Mesothelial cell of epicardium (in vitro differentiated cells): ENCODE measurements around the gene TULP1. TPM values are rescaled to one million over a fixed set of nuclear protein-coding genes. Genes with fewer than 3 reads are reported as not detected.

Experiments used
- DNase-seq, 2 experiments: peaks; one replicate each; pipeline ENCODE4 v3.0.0; 2021; ENCODE audit warnings: low spot score in 2 of 2; ENCODE audit not compliant: unreplicated experiment in 2 of 2
- H3K27ac Mint-ChIP-seq: 2 replicates; pipeline ENCODE4 v1.8.0; 2021; ENCODE audit warnings: mixed read lengths
- H3K27me3 Mint-ChIP-seq: 2 replicates; pipeline ENCODE4 v1.8.0; 2021; ENCODE audit warnings: low read depth, mixed read lengths
- H3K36me3 Mint-ChIP-seq: 2 replicates; pipeline ENCODE4 v1.8.0; 2021; ENCODE audit warnings: mixed read lengths
- H3K4me1 Mint-ChIP-seq: 2 replicates; pipeline ENCODE4 v1.8.0; 2021; ENCODE audit warnings: mixed read lengths
- H3K4me3 Mint-ChIP-seq: 2 replicates; pipeline ENCODE4 v1.8.0; 2021; ENCODE audit warnings: mild to moderate bottlenecking, moderate library complexity, mixed read lengths
- H3K9me3 Mint-ChIP-seq: 2 replicates; pipeline ENCODE4 v1.8.0; 2021; ENCODE audit warnings: mixed read lengths
- total RNA-seq: library from RNA; stranded (reverse); gene quantifications from 3 replicates; pipeline ENCODE4 v1.2.1, GENCODE V29; 2021
- TF ChIP-seq, protein P1 (sequence below): fragments of 200-600 bp; sonication (generic); IDR thresholded peaks from one replicate; pipeline ENCODE4 v1.5.0; 2021; ENCODE audit warnings: antibody characterized with exemption; ENCODE audit not compliant: unreplicated experiment

Gene TULP1
- total RNA-seq, 1 donor from 2014 or later, result 17.7 TPM

DNA sequence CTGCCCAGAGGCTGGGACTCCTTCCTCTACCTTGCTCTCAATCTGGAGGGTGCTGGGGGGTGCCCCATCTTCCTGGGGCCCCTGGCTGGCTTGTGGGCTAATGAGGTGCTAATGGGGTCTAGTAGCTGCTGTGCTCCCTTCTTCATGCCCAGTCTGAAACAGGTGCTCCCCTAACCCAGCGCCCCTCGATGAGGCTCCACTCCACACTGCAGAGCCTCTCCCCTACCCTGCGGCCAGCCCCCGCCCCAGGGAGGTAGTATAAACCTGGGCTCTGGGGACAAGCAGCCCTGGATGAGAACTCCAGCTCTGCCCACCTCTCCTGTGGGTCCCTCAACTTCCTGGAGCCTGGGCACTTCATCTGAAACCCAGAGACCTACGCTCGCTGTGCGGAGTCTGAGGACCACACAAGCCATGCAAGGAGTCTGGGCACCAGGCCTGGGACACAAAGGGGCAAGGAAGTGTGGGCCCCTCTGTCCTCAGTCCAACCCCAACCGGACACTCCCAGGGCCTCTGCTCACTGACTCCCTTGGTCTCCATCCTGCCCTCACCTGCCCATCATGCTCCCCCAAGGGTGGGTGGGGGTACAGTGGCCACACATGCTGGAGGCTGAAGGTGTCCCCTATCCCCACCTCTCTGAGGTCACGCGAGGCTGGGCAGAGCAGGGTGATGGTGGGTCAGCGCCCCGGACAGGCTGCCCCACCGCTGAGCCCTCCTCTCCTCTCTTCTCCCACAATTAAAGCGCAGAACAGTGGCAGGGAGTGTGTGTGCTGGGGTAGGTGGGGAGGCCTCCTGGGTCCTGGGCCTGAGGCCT, 38.4 kb downstream of the TULP1 start:
- no peak for DNase-seq
- Mint-ChIP-seq H3K4me1 (peaks cover 38% of the 10 kb centered on the region), H3K27me3 (no peaks in the 10 kb centered on the region), H3K4me3 (no peak overlapping the region), H3K27ac (peak overlapping the region; percentile 77), H3K36me3 (peaks cover 21% of the 10 kb centered on the region), H3K9me3 (no peaks in the 10 kb centered on the region)
- TF ChIP-seq, protein P1, sequence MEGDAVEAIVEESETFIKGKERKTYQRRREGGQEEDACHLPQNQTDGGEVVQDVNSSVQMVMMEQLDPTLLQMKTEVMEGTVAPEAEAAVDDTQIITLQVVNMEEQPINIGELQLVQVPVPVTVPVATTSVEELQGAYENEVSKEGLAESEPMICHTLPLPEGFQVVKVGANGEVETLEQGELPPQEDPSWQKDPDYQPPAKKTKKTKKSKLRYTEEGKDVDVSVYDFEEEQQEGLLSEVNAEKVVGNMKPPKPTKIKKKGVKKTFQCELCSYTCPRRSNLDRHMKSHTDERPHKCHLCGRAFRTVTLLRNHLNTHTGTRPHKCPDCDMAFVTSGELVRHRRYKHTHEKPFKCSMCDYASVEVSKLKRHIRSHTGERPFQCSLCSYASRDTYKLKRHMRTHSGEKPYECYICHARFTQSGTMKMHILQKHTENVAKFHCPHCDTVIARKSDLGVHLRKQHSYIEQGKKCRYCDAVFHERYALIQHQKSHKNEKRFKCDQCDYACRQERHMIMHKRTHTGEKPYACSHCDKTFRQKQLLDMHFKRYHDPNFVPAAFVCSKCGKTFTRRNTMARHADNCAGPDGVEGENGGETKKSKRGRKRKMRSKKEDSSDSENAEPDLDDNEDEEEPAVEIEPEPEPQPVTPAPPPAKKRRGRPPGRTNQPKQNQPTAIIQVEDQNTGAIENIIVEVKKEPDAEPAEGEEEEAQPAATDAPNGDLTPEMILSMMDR, result no peak

DNA sequence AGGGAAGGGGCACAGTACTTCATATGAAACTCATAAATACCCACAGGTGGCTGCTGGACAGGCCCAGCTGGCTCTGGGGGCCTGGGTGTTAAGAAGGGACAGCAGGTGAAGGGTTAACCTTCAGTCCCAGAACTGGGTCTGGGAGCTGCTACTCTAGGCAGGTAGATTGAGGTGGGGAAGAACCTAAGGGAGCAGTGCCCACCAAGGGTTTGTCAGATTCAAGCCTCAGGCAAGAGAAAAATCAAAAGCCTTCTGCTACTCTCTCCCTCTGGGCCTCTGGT, 38.9 kb downstream of the TULP1 start:
- peaks cover 19% of the 10 kb centered on the region for H3K36me3 Mint-ChIP-seq
- H3K9me3 Mint-ChIP-seq, result no peaks in the 10 kb centered on the region
- H3K27me3 Mint-ChIP-seq, result no peaks in the 10 kb centered on the region
- no peak overlapping the region for H3K4me3 Mint-ChIP-seq
- peak overlapping the region; percentile 78 for H3K27ac Mint-ChIP-seq
- no peak for DNase-seq
- TF ChIP-seq, protein P1, result no peak
- peaks cover 39% of the 10 kb centered on the region for H3K4me1 Mint-ChIP-seq

DNA sequence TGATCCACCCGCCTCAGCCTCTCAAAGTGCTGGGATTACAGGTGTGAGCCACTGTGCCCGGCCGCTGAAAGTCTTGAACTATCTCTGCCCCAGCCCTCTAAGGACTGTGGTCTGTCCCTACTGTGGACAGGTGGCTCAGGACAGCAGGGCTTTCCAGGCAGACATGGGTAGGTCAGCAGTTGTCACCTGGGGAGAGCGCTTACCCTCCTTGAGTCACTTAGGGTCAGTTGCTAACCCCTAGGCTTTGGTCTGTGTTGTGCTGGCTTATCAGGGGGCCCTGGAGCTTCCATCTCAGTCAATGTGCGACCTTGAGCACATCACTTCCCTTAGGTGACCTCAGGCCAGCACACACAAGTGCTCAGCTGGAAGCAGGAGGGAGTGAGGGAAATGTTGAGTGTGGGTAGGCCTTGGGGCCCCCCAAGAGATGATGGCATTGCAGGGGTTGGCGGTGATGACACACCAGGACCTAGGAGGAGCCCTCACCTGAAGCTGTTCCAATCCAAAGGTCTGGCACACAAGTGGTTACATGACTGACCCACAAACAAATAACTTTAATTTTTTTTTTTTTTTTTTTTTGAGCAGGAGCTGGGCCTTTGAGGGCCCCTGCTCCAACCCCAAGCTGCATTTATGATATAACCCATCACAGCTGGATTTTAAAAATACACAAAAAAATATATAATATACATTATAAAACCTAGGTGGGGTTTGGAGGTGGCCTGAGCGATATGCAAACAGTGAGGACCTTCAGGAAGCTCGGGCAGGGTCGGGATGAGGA, 39.4 kb downstream of the TULP1 start:
- Mint-ChIP-seq H3K9me3 (no peaks in the 10 kb centered on the region), H3K36me3 (peaks cover 16% of the 10 kb centered on the region), H3K27me3 (no peaks in the 10 kb centered on the region), H3K4me3 (no peak overlapping the region), H3K27ac (peak overlapping the region; percentile 78), H3K4me1 (peaks cover 39% of the 10 kb centered on the region)
- TF ChIP-seq, protein P1, result no peak
- DNase-seq, result no peak

DNA sequence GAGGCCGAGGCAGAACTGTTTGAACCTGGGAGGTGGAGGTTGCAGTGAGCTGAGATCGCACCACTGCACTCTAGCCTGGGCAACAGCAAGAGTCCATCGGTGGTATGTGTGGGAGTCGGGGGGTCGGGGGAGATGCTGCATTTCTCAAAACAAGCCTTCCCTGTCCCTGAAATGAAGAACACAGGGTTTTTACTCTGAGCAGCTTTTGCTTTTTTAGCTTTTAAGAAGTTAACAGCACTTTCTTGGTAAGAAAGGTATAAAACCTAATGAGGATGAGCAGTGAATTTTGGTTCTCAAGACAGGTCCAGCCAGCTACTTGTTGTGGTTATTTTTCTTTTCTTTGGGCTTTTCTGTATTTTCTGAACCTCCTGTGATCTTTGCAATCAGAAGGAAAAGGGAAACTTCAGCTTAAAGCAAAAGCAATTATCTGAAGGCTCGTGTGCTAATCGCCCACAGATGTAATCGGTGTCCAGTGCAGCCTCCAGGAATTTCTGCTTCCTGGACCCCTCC, 40.8 kb downstream of the TULP1 start:
- H3K27me3 Mint-ChIP-seq, result no peaks in the 10 kb centered on the region
- peaks cover 10% of the 10 kb centered on the region for H3K36me3 Mint-ChIP-seq
- no peak for DNase-seq
- peak overlapping the region; percentile 100 for H3K27ac Mint-ChIP-seq
- H3K4me1 Mint-ChIP-seq, result peaks cover 43% of the 10 kb centered on the region
- TF ChIP-seq, protein P1, result no peak
- no peaks in the 10 kb centered on the region for H3K9me3 Mint-ChIP-seq
- H3K4me3 Mint-ChIP-seq, result peak overlapping the region; percentile 28

DNA sequence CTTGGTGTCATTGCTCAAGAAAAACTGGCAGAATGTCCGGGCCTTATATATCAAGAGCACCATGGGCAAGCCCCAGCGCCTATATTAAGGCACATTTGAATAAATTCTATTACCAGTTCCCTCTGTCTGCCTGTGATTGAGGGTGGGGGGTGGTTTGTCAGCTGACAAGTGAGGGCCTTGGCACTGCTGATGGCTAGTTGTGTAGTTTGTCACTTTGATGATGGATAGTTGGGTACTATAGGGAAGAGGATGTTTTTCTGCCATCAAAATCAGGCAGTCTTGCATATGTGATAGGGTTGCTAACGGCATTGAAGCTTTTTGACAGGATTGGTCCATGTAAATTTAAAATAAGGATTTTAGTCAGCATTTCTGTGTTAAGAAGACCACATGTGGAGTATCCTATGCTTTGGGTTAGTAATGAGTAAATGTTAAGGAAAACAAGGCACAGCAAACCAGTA, 42.0 kb downstream of the TULP1 start:
- Mint-ChIP-seq H3K27me3 (no peaks in the 10 kb centered on the region), H3K4me1 (peaks cover 41% of the 10 kb centered on the region), H3K27ac (peak overlapping the region; percentile 100), H3K36me3 (peaks cover 8% of the 10 kb centered on the region), H3K9me3 (no peaks in the 10 kb centered on the region), H3K4me3 (peak overlapping the region; percentile 97)
- no peak for DNase-seq
- TF ChIP-seq, protein P1, result no peak
